ENCODE results near the gene PYDC1.

DNA sequence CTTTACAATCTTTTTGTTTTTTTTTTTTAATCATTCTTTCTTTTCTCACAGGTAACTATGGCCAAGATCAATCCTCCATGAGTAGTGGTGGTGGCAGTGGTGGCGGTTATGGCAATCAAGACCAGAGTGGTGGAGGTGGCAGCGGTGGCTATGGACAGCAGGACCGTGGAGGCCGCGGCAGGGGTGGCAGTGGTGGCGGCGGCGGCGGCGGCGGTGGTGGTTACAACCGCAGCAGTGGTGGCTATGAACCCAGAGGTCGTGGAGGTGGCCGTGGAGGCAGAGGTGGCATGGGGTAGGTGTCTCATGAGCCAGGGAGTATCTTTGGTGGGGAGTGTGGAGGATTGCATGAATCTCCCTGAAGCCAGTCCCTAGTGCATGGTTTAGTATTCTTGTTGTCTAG is 32.0 kb downstream of the PYDC1 start:
- TF ChIP-seq, protein P1, sequence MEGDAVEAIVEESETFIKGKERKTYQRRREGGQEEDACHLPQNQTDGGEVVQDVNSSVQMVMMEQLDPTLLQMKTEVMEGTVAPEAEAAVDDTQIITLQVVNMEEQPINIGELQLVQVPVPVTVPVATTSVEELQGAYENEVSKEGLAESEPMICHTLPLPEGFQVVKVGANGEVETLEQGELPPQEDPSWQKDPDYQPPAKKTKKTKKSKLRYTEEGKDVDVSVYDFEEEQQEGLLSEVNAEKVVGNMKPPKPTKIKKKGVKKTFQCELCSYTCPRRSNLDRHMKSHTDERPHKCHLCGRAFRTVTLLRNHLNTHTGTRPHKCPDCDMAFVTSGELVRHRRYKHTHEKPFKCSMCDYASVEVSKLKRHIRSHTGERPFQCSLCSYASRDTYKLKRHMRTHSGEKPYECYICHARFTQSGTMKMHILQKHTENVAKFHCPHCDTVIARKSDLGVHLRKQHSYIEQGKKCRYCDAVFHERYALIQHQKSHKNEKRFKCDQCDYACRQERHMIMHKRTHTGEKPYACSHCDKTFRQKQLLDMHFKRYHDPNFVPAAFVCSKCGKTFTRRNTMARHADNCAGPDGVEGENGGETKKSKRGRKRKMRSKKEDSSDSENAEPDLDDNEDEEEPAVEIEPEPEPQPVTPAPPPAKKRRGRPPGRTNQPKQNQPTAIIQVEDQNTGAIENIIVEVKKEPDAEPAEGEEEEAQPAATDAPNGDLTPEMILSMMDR (conservative IDR thresholded peaks at IDR 0.05; ENCODE audit: low read length) = no peak
- TF ChIP-seq EZH2phosphoT487 (IDR thresholded peaks at IDR 0.05; ENCODE audit: borderline replicate concordance) = no peak
